HG02981 (cell line): ENCODE measurements around the gene ZNF12.
"Not testable (repeated sequence)": the region's sequence is repeated elsewhere in the genome, so short reads cannot be mapped to it uniquely, and the experiment has no call there.

Source experiments
- ATAC-seq: cut with Tn5 transposase; IDR thresholded peaks from one replicate; pipeline ENCODE4 v1.9.1; 2021; ENCODE audit warnings: mild to moderate bottlenecking, moderate library complexity; ENCODE audit not compliant: unreplicated experiment

Gene ZNF12

GRCh38 chr7:6691609-6692106, 15.1 kb downstream of the ZNF12 start:
- no peak for ATAC-seq

DNA sequence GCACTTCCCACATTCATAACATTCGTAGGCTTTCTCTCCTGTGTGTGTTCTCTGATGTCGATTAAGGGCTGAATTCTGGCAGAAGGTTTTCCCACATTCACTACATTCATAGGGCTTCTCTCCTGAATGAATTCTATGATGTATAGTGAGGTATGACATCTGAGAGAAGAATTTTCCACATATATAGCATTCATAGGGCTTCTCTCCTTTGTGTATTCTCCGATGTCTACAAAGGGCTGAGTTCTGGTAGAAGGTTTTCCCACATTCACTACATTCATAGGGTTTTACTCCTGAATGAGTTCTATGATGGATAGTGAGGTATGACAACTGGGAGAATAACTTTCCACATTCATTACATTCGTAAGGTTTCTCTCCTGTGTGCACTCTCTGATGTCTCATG, 15.6 kb downstream of the ZNF12 start:
- no peak for ATAC-seq

- ATAC-seq: no peak
Observed at GRCh38 chr7:6680146-6680545, 26.6 kb downstream of the ZNF12 start.

- no peak for ATAC-seq
Observed at GRCh38 chr7:6675807-6676405, 30.8 kb downstream of the ZNF12 start.

GRCh38 chr7:6670851-6671250, 35.9 kb downstream of the ZNF12 start:
- ATAC-seq: not testable (repeated sequence)

- no peak for ATAC-seq
Observed at GRCh38 chr7:6658618-6659345, 48.0 kb downstream of the ZNF12 start.

- ATAC-seq: no peak
Observed at GRCh38 chr7:6656413-6656812, 50.3 kb downstream of the ZNF12 start.

- ATAC-seq: no peak
Observed at GRCh38 chr7:6655636-6656385, 50.9 kb downstream of the ZNF12 start.

- no peak for ATAC-seq
Observed at GRCh38 chr7:6654842-6655610, 51.7 kb downstream of the ZNF12 start.

GRCh38 chr7:6654113-6654841, 52.5 kb downstream of the ZNF12 start:
- no peak for ATAC-seq

DNA sequence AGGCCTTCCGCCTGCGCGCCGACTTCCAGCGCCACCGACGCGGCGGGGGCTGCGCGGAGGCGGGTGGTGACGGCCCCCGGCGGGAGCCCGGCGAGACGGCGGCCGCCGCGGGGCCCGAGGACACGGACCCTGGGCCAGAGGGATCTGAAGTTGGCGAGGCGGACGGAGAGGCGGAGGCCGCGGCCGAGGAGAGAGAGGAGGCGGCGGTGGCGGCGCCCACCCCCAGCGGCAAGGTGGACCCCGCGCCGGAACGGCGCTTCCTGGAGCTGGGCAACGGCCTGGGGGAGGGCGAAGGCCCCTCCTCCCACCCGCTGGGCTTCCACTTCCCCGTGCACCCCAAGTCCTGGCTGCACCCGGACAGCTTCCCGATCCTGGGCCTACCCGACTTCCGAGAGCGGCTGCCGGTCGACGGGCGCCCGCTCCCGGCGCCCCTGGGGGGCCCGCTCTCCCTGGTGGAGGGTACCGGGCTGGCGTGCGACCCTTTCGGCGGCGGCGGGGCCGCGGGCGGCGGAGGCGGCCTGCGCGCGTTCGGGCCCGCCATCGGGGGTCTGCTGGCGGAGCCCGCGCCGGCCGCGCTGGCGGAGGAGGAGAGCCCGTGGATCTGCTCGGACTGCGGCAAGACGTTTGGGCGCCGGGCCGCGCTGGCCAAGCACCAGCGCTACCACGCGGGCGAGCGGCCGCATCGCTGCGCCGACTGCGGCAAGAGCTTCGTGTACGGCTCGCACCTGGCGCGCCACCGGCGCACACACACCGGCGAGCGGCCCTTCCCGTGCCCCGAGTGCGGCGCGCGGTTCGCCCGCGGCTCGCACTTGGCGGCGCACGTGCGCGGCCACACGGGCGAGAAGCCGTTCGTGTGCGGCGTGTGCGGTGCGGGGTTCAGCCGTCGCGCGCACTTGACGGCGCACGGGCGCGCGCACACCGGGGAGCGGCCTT, 53.4 kb downstream of the ZNF12 start:
- no peak for ATAC-seq

DNA sequence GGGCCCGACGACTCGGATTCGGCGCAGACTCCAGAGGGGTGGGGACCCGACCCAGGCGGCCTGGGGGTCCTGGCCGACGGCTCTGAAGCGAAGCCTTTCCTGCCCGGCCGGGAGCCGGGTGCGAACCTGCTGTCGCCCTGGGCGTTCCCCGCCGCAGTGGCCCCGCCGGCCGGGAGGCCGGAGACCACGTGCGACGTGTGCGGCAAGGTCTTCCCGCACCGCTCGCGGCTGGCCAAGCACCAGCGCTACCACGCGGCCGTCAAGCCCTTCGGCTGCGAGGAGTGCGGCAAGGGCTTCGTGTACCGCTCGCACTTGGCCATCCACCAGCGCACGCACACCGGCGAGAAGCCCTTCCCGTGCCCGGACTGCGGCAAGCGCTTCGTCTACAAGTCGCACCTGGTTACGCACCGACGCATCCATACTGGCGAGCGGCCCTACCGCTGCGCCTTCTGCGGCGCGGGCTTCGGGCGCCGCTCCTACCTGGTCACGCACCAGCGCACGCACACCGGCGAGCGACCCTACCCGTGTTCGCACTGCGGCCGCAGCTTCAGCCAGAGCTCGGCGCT, 54.2 kb downstream of the ZNF12 start:
- ATAC-seq: no peak

- no peak for ATAC-seq
Observed at GRCh38 chr7:6651851-6652445, 54.8 kb downstream of the ZNF12 start.

- no peak for ATAC-seq
Observed at GRCh38 chr7:6650521-6651011, 56.2 kb downstream of the ZNF12 start.

DNA sequence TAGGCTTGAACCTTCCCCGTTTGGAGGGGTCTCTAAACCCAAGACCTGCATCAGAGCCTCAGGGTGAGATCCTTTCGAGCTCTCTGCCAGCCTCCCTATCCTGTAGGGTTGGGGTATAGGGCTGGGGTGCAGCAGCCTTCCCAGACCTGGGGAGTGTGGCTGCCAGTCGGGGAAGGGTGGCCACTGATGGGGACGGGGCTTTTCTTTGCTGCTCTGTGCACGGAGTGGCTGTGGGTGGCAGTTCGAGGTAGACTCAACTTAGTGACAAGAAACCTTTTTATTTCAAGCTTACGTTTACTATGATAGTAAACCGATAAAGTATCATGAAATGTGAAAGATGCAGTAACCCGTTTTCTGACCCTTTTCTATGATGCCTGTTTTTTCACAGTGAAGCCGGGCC, 56.7 kb downstream of the ZNF12 start:
- no peak for ATAC-seq

GRCh38 chr7:6649241-6649961, 57.3 kb downstream of the ZNF12 start:
- no peak for ATAC-seq

- no peak for ATAC-seq
Observed at GRCh38 chr7:6648815-6649104, 58.0 kb downstream of the ZNF12 start.
